Psoas muscle (tissue), 8 donors: ENCODE results near the gene CLDN20. TPM values are rescaled to one million over a fixed set of nuclear protein-coding genes. Genes with fewer than 3 reads are reported as not detected.

Source experiments
- ATAC-seq, 4 donors: fragments of 200-7000 bp; cut with Tn5 transposase; one replicate each; pipeline ENCODE4 v1.9.1; 2020; ENCODE audit warnings: moderate library complexity in 3 of 4, mild to moderate bottlenecking in 2 of 4
- DNase-seq, 2 donors: peaks; one replicate each; pipeline ENCODE4 v3.0.0-alpha.2; 2020
- H3K27ac ChIP-seq: fragments of 200-600 bp; one replicate; pipeline ENCODE4 v1.8.0; 2022
- H3K27me3 ChIP-seq, 3 donors: fragments of 200-600 bp in 1 of 3; one replicate each; pipeline versions ENCODE4 v1.6.1 to v1.8.0; 2013 to 2022; ENCODE audit warnings: low read length in 2 of 3, mild to moderate bottlenecking in 2 of 3, moderate library complexity in 1 of 3; ENCODE audit not compliant: insufficient read depth in 3 of 3
- H3K36me3 ChIP-seq, 2 donors: fragments of 200-600 bp in 1 of 2; one replicate each; pipeline versions ENCODE4 v1.6.1 to v1.8.0; 2013 to 2022; ENCODE audit warnings: low read depth in 1 of 2, mild to moderate bottlenecking in 1 of 2, moderate library complexity in 1 of 2; ENCODE audit not compliant: insufficient read depth in 1 of 2
- H3K4me1 ChIP-seq: fragments of 200-600 bp; one replicate; pipeline ENCODE4 v1.8.0; 2022
- H3K4me3 ChIP-seq: fragments of 200-600 bp; one replicate; pipeline ENCODE4 v1.8.0; 2022; ENCODE audit warnings: mild to moderate bottlenecking
- H3K9me3 ChIP-seq: fragments of 200-600 bp; one replicate; pipeline ENCODE4 v1.8.0; 2022
- WGBS, 3 donors: extraction: QIAGEN DNeasy Blood & Tissue Kit; methylation state at CpG; one replicate each; pipeline versions ENCODE4 v1.1.6 to v1.1.7; 2013; 5-methylcytosine and 5-hydroxymethylcytosine counted together
- intact Hi-C, 2 donors: fragments of 100-400 bp; cut with DNase I; formaldehyde crosslinking; loops; one replicate each; pipeline versions ENCODE4 v1.11.0 to v1.14.2; 2022
- polyA plus RNA-seq, 3 donors: library from polyadenylated mRNA; stranded (reverse); fragments of 200-250 nt; gene quantifications; one replicate each; pipeline ENCODE4 v1.2.3, GENCODE V29; 2013
- total RNA-seq, 4 donors: library from RNA; stranded (reverse); fragmentation: NEBNext Ultra II Directional in 2 of 4; extraction: Animal tissue kit (Norgen Biotek cat#: 25700) in 2 of 4; gene quantifications; one replicate each; pipeline versions ENCODE4 v1.2.1 to v1.2.4, GENCODE V29; 2021 to 2023
- TF ChIP-seq, protein P1 (sequence below): fragments of 200-600 bp; IDR thresholded peaks from one replicate; pipeline ENCODE4 v1.8.0; 2022; ENCODE audit warnings: antibody characterized with exemption
- donor health status: healthy with polysubstance abuse.
- donor health status: DM: no; HTN: no; CAD: no; lungs with moderate emphysema.
- donor health status: Bipolar disorder and iron deficiency.
- donor health status: healthy.
- donor health status: DM: yes; HTN: yes; CAD: no.
- donor health status: DM: no; HTN: no; CAD: no.
- donor health status: DM: no; HTN: no; CAD: no.
- donor health status: DM: yes; HTN: yes; CAD: no.

CLDN20 gene
- total and polyA plus RNA-seq, 7 donors, result 0.05 TPM; not detected in 6

DNA sequence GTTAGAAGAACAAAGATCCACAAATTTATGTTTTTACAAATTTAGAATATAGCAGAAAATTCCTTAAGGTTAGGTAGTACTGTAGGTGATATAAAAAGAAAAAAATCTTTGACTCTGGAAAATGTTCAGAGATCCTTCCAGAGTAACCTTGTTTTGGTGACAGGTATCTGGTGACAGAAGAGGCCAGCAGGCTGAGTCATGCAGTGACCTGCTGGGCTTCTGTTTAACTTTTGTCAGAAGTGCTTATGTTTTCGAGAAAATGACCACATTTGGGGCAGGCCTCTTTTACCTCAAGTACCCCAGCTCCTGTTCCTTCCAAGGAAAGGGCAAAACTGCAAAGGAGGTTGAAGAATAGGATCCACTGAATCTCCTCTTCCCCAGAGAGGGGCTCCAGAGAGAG lies 10.5 kb upstream of the CLDN20 start:
- DNase-seq, result no peak
- WGBS, 3 donors, result 34 to 59% (median 52%) methylated on average over 1 of the region's 1 CpG
- H3K27ac ChIP-seq, result peak overlapping the region; percentile 85
- peak; percentile 70 to 81 (median 74) for ATAC-seq
- intact Hi-C loops, result no loop called here
- peaks cover 0 to 84% of the 10 kb centered on the region in 2 donors for H3K36me3 ChIP-seq
- peaks cover 24% of the 10 kb centered on the region for H3K4me1 ChIP-seq
- TF ChIP-seq, protein P1, sequence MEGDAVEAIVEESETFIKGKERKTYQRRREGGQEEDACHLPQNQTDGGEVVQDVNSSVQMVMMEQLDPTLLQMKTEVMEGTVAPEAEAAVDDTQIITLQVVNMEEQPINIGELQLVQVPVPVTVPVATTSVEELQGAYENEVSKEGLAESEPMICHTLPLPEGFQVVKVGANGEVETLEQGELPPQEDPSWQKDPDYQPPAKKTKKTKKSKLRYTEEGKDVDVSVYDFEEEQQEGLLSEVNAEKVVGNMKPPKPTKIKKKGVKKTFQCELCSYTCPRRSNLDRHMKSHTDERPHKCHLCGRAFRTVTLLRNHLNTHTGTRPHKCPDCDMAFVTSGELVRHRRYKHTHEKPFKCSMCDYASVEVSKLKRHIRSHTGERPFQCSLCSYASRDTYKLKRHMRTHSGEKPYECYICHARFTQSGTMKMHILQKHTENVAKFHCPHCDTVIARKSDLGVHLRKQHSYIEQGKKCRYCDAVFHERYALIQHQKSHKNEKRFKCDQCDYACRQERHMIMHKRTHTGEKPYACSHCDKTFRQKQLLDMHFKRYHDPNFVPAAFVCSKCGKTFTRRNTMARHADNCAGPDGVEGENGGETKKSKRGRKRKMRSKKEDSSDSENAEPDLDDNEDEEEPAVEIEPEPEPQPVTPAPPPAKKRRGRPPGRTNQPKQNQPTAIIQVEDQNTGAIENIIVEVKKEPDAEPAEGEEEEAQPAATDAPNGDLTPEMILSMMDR, result no peak
- H3K27me3 ChIP-seq, result no peaks in the 10 kb centered on the region
- H3K4me3 ChIP-seq, result no peak overlapping the region
- H3K9me3 ChIP-seq, result no peaks in the 10 kb centered on the region

DNA sequence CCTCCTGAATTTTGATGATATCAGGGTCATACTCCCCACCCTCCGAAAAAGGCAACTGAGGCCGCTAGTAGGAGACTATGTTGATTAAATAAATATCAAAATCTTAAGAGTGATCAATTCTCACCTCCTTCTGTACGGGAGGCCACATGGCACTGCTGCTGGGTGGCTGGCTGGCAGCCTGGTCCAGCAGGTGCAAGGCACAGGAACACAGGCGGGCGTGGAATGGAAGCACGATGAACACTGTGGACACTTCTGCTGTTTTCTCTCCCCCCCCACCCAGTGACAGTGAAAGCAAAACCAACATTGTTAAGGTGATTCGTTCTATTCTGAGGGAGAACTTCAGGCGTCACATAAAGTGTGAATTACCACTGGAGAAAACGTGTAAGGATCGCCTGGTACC lies 9.7 kb upstream of the CLDN20 start:
- no peaks in the 10 kb centered on the region for H3K27me3 ChIP-seq
- TF ChIP-seq, protein P1, result no peak
- no peaks in the 10 kb centered on the region for H3K9me3 ChIP-seq
- DNase-seq (no peak), ATAC-seq (peak; percentile 82 to 91 (median 86))
- peak overlapping the region; percentile 85 for H3K27ac ChIP-seq
- 48 to 66% (median 57%) methylated on average over 10 of the region's 10 CpGs for WGBS, 3 donors
- intact Hi-C loops, result no loop called here
- H3K4me3 ChIP-seq, result peak overlapping the region; percentile 36
- H3K36me3 ChIP-seq, result peaks cover 0 to 84% of the 10 kb centered on the region in 2 donors
- H3K4me1 ChIP-seq, result peaks cover 24% of the 10 kb centered on the region

DNA sequence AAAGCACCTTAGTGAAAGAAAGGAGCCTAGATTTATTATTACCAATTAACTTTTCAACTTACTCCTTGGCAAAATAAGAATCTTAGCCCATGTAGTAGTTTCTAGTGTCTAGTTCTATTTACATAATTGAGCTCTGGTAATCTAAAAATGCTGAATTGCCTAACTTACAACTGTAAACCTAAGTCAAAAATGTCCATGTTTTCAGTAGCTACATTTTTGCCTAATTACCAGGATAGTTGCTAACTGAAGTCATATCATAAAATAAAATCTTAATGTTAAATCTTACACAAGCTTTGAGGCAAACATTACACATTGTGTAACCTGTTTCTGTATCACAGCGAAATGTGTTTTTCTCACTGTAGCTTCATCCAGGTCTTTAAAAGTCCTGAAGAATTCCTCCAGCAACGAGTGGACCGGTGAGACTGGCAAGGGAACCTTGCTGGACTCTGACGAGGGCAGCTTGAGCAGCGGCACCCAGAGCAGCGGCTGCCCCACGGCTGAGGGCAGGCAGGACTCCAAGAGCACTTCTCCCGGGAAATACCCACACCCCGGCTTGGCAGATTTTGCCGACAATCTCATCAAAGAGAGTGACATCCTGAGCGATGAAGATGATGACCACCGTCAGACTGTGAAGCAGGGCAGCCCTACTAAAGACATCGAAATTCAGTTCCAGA lies 7.6 kb upstream of the CLDN20 start:
- ATAC-seq (no peak), DNase-seq (no peak)
- no peak overlapping the region for H3K4me3 ChIP-seq
- H3K27ac ChIP-seq, result no peak overlapping the region
- TF ChIP-seq, protein P1, result no peak
- H3K9me3 ChIP-seq, result no peaks in the 10 kb centered on the region
- 66 to 85% (median 75%) methylated on average over 13 of the region's 13 CpGs for WGBS, 3 donors
- H3K36me3 ChIP-seq, result peaks cover 7 to 76% of the 10 kb centered on the region in 2 donors
- H3K27me3 ChIP-seq, result no peaks in the 10 kb centered on the region
- intact Hi-C loops, result no loop called here
- H3K4me1 ChIP-seq, result peaks cover 24% of the 10 kb centered on the region

DNA sequence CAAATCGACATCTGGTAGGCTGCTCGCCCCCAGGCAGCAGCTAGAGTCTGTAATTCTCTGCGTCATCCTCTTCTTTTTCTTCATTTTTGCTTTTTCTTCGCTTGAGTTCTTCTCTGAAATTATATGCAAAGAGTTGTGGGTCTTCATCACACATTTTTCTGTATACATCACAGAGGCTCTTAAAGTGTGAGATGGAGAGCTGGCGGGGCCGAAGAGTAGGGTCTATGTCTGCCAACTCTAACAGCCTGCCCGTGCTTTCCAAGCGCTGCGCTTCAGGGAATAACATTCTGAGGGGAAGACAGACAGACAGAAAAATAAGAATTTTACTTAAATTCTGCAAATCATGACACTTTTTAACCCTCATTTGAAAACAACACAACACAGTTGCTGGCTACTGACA lies 6.0 kb upstream of the CLDN20 start:
- Histone ChIP-seq H3K9me3 (no peaks in the 10 kb centered on the region), H3K4me3 (no peak overlapping the region), H3K36me3 (peaks cover 7 to 63% of the 10 kb centered on the region in 2 donors), H3K4me1 (peaks cover 27% of the 10 kb centered on the region), H3K27me3 (no peaks in the 10 kb centered on the region), H3K27ac (no peak overlapping the region)
- ATAC-seq, result no peak
- WGBS, 3 donors, result 93 to 95% (median 93%) methylated on average over 9 of the region's 9 CpGs
- TF ChIP-seq, protein P1, result no peak
- DNase-seq, result no peak
- intact Hi-C loops, result no loop called here

DNA sequence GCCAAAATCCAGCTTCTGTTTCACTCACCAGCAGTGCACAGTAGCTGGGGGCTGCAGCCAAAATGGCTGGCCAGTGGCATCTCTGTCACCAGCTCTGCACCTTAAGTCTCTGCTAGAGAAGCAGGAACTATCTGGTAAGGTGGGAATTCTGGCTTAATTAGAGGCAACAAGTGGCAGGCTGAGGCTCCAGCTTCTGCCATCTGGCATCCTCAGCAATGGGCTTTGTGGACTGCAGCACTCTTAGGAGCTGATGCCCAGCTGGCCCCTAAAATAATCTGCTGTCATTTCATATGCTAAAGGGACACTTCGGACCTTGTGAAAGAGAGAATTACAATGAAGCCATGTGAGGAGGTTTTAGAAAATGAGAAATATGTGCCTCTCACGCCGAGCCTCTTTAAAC lies 4.6 kb upstream of the CLDN20 start:
- no peaks in the 10 kb centered on the region for H3K27me3 ChIP-seq
- no peak for ATAC-seq
- peaks cover 13% of the 10 kb centered on the region for H3K4me1 ChIP-seq
- DNase-seq, result no peak
- TF ChIP-seq, protein P1, result no peak
- H3K4me3 ChIP-seq, result no peak overlapping the region
- 85 to 91% (median 90%) methylated on average over 3 of the region's 3 CpGs for WGBS, 3 donors
- no peaks in the 10 kb centered on the region for H3K9me3 ChIP-seq
- peaks cover 7 to 67% of the 10 kb centered on the region in 2 donors for H3K36me3 ChIP-seq
- H3K27ac ChIP-seq, result no peak overlapping the region
- intact Hi-C loops, result no loop called here
